Fibroblast of mammary gland (primary cell): ENCODE measurements around the gene ZC3H18.

Source experiments
- DNase-seq: peaks from one replicate; pipeline ENCODE4 v3.0.0-alpha.2; 2010; ENCODE audit warnings: low read depth
- H3K4me3 ChIP-seq: 2 replicates; pipeline ENCODE4 v1.5.1; 2011; ENCODE audit warnings: low read depth, mild to moderate bottlenecking, low read length, moderate library complexity; ENCODE audit not compliant: control insufficient read depth
- CTCF ChIP-seq: conservative IDR thresholded peaks from 2 replicates; pipeline ENCODE4 v1.5.1; 2011; ENCODE audit warnings: low read depth, low read length, inconsistent platforms; ENCODE audit not compliant: control insufficient read depth, insufficient read depth

ZC3H18 gene

GRCh38 chr16:88654363-88655052 is 84.3 kb downstream of the ZC3H18 start:
- H3K4me3 ChIP-seq, result no peak overlapping the region
- no peak for DNase-seq
- no peak for TF ChIP-seq CTCF

- no peak overlapping the region for H3K4me3 ChIP-seq
- DNase-seq, result no peak
- TF ChIP-seq CTCF, result no peak
Observed at GRCh38 chr16:88655053-88655732, 85.0 kb downstream of the ZC3H18 start.

GRCh38 chr16:88655733-88656281 is 85.6 kb downstream of the ZC3H18 start:
- no peak overlapping the region for H3K4me3 ChIP-seq
- no peak for TF ChIP-seq CTCF
- DNase-seq, result no peak

- no peak for TF ChIP-seq CTCF
- no peak overlapping the region for H3K4me3 ChIP-seq
- DNase-seq, result no peak
Observed at GRCh38 chr16:88656291-88656980, 86.2 kb downstream of the ZC3H18 start.

- no peak overlapping the region for H3K4me3 ChIP-seq
- no peak for DNase-seq
- no peak for TF ChIP-seq CTCF
Observed at GRCh38 chr16:88657371-88657770, 87.2 kb downstream of the ZC3H18 start.

- no peak for TF ChIP-seq CTCF
- no peak for DNase-seq
- H3K4me3 ChIP-seq, result no peak overlapping the region
Observed at GRCh38 chr16:88658714-88659113, 88.5 kb downstream of the ZC3H18 start.
